Measurements from ENCODE around the gene KCNG2. TPM values are rescaled to one million over a fixed set of nuclear protein-coding genes. Genes with fewer than 3 reads are reported as not detected.

Gene KCNG2
- total and polyA plus RNA-seq, 2 experiments from 2014 or later, result 0.15 TPM; not detected in 1

GRCh38 chr18:79834834-79835233 lies 37.1 kb downstream of the KCNG2 start:
- Histone ChIP-seq H3K4me3 (no peak overlapping the region), H3K36me3 (no peaks in the 10 kb centered on the region), H3K4me1 (ENCODE audit: low read depth) (no peaks in the 10 kb centered on the region), H3K9me3 (ENCODE audit: low read depth) (no peaks in the 10 kb centered on the region), H3K27ac (no peak overlapping the region), H3K27me3 (no peaks in the 10 kb centered on the region)
- no peak for DNase-seq (ENCODE audit: low read depth in 1 of 2, low spot score in 1 of 2)
- no peak for TF ChIP-seq CTCF (IDR thresholded peaks at IDR 0.05; ENCODE audit: low read depth, low read length)

- no peaks in the 10 kb centered on the region for H3K4me1 ChIP-seq (ENCODE audit: low read depth)
- H3K27me3 ChIP-seq, result no peaks in the 10 kb centered on the region
- H3K4me3 ChIP-seq, result no peak overlapping the region
- no peaks in the 10 kb centered on the region for H3K36me3 ChIP-seq
- TF ChIP-seq CTCF (IDR thresholded peaks at IDR 0.05; ENCODE audit: low read depth, low read length), result no peak
- no peak overlapping the region for H3K27ac ChIP-seq
- no peaks in the 10 kb centered on the region for H3K9me3 ChIP-seq (ENCODE audit: low read depth)
- DNase-seq (ENCODE audit: low read depth in 1 of 2, low spot score in 1 of 2), result no peak
These were observed 44.2 kb downstream of the KCNG2 start for GRCh38 chr18:79841936-79842335.

GRCh38 chr18:79844999-79845563 lies 47.3 kb downstream of the KCNG2 start:
- DNase-seq (ENCODE audit: low read depth in 1 of 2, low spot score in 1 of 2), result no peak
- Histone ChIP-seq H3K36me3 (no peaks in the 10 kb centered on the region), H3K4me1 (ENCODE audit: low read depth) (no peaks in the 10 kb centered on the region), H3K4me3 (no peak overlapping the region), H3K27ac (no peak overlapping the region), H3K27me3 (no peaks in the 10 kb centered on the region), H3K9me3 (ENCODE audit: low read depth) (no peaks in the 10 kb centered on the region)
- no peak for TF ChIP-seq CTCF (IDR thresholded peaks at IDR 0.05; ENCODE audit: low read depth, low read length)

- no peak for TF ChIP-seq CTCF (IDR thresholded peaks at IDR 0.05; ENCODE audit: low read depth, low read length)
- Histone ChIP-seq H3K4me1 (ENCODE audit: low read depth) (no peaks in the 10 kb centered on the region), H3K27ac (no peak overlapping the region), H3K27me3 (no peaks in the 10 kb centered on the region), H3K9me3 (ENCODE audit: low read depth) (no peaks in the 10 kb centered on the region), H3K36me3 (no peaks in the 10 kb centered on the region), H3K4me3 (no peak overlapping the region)
- DNase-seq (ENCODE audit: low read depth in 1 of 2, low spot score in 1 of 2), result no peak
These were observed 49.3 kb downstream of the KCNG2 start for GRCh38 chr18:79846936-79847557.

GRCh38 chr18:79847606-79848293 lies 50.0 kb downstream of the KCNG2 start:
- H3K4me1 ChIP-seq (ENCODE audit: low read depth), result no peaks in the 10 kb centered on the region
- no peak overlapping the region for H3K4me3 ChIP-seq
- H3K27ac ChIP-seq, result no peak overlapping the region
- TF ChIP-seq CTCF (IDR thresholded peaks at IDR 0.05; ENCODE audit: low read depth, low read length), result no peak
- no peaks in the 10 kb centered on the region for H3K36me3 ChIP-seq
- no peaks in the 10 kb centered on the region for H3K9me3 ChIP-seq (ENCODE audit: low read depth)
- H3K27me3 ChIP-seq, result no peaks in the 10 kb centered on the region
- no peak for DNase-seq (ENCODE audit: low read depth in 1 of 2, low spot score in 1 of 2)
